Activated CD4-positive, alpha-beta T cell treated with anti-CD3 and anti-CD28 coated beads, Interleukin-2, Interleukin-6, amounts not matched to agents 100 ng/mL and 50 ng/mL, durations not matched to agents 16 hours and 8 hours (primary cell): ENCODE data around the gene NOP14.
"Not testable (repeated sequence)": the region's sequence is repeated elsewhere in the genome, so short reads cannot be mapped to it uniquely, and the experiment has no call there.

Experiments used
- DNase-seq: peaks from one replicate; pipeline ENCODE4 v3.0.0-alpha.2; 2020

Gene NOP14

DNA sequence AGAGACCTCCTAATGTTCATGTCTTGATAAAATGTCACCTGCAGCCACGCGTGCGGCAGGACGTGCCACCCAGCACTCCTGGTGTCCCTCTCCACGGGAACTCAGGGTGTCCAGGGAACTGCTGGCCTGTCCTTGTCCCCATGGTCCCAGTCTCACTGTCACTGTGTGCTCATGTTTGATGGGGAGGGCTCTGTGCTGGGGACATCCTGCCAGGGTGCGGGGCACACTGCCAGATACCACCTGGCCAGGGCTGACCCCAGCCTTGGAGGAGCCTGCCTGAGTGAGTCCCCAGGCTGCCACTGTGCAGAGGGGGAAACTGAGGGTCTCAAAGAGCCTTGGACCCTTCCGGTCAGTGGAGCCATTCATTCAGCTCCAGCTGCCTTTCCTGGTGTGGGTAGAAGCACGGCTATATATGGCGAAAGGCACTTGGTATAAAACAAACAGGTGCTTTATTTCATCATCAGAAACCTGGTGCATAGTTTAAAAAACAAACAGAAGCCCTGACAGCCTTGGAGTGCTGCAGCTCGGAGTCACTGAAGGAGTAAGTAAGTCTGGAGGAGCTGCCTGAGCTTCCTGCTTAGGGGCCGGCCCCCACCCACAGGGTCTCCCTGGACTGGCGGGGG lies 33.0 kb downstream of the NOP14 start:
- DNase-seq = no peak

DNA sequence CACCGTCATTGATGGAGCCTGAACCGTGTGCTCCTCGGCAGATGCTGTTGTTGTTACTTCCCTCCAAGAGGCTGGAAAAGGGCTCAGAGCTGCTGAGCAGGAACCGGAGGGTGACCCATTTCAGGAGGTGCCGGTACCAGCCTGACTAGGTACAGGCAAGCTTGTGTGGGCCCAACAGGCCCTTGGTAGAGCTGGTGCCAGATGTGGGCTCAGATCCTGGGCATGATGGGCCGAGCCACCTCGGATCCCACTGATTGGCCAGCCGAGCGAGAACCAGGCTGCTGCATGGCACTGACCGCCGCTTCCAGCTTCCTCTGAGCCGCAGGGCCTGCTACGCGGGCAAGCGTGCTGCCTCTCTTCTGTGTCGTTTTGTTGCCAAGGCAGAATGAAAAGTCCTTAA lies 33.7 kb downstream of the NOP14 start:
- no peak for DNase-seq

DNA sequence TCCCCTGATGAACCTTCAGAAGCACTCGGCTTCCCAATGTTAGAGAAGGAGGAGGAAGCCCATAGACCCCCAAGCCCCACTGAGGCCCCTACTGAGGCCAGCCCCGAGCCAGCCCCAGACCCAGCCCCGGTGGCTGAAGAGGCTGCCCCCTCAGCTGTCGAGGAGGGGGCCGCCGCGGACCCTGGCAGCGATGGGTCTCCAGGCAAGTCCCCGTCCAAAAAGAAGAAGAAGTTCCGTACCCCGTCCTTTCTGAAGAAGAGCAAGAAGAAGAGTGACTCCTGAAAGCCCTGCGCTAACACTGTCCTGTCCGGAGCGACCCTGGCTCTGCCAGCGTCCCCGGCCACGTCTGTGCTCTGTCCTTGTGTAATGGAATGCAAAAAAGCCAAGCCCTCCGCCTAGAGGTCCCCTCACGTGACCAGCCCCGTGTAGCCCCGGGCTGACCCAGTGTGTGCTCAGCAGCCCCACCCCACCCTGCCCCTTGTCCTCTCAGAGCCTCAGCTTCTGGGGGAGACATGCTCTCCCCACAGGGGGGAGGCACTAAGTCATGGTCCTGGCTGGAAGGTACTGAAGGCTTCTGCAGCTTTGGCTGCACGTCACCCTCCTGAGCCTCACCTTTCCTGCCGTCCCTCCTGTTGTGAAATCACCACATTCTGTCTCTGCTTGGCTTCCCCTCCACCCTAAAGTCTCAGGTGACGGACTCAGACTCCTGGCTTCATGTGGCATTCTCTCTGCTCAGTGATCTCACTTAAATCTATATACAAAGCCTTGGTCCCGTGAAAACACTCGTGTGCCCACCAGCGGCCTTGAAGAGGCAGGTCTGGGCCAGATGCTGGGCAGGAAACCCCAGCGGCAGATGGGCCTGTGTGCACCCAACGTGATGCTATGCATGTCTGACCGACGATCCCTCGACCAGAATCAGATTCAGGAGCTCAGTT lies 34.7 kb downstream of the NOP14 start:
- DNase-seq = no peak

DNA sequence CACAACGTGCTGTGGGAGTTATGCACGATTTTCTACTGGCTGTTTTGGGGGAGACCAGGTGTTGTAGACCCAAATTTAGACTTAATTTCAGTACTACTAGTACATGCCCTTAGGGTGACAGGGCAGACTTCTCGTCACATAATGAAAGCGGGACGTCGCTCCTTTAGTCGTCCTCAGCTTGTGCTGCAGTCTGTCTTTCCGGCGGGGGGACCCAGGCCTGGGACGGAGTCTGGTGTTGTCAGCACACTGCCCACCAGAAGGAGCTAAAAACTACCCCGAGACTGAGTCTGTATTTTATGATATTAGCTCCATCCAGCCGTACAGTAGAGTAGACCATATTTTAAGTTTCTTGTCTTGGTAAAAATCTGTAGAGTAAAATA lies 35.5 kb downstream of the NOP14 start:
- no peak for DNase-seq

DNA sequence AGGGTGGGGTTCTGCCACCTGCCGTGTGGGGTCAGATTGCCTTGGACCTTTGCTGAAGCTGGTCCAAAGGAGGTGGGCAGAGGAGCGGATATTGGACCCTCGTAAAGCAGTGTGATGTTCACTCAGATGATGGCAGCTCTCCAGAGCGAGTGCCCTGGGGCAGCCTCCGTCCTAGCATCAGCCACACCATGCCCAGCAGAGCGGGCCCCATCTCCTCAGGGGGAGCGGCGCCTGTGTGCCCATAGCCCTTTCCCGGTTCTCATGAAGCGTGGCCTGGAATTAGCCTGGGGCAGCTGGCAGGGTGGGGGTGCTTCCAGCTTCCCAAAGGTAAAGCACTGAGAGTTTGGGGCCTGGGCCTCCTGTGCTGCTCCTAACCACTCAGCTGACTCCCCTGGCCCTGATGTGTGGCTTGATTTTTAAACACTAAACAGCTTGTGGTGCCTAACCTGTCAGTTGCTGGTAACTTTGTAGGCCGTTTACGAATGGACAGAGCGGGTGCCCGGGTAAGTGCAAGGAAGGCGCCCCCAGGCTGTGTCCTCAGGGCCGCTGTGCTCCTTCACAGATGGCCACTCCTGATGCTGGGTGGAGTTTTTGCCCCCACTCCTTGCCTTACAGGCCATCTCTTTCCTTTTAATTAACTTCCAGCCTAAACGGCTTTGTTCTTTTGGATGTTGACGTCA lies 36.0 kb downstream of the NOP14 start:
- no peak for DNase-seq

DNA sequence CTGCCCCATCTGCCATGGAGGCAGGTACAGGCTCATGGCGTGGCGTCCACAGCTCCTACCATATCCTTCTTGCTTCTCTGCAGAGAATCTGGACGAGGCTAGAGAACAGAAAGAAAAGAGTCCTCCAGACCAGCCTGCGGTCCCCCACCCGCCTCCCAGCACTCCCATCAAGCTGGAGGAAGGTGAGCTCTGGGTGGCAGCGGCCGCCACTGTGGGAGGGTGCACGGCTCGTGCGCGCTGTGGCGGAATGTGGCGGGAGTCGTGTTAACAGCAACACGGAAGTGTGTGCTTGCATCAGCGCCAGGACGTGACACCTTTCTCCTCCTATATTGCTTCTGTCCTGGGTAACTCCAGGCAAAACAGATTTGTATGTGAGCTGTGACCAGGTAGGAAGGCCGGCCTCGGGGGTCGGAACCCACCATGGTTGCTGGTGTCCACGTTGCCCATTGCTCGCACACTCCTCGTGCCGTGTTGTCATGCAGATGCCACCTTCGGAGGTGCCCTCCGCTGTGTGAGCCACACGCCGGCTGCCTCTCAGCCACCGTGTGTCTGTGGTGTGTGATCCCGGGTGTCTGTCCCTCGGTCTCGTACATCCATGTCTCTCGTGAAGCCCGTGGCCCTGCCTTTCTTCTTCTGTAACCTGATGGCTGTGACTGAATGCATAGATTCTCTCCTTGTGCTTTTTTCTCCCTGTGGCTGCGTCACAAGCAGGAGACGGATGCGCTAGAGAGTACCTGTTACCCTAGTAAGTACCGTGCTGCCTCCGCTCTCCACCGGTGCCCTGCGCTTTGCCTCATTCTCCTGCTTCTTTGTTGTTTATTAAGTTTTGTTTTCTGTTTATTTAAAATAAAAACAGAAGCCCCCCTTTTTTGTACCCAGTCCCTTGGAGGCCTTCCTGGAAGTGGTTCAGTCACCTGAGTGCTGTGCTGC lies 37.0 kb downstream of the NOP14 start:
- DNase-seq = no peak

DNA sequence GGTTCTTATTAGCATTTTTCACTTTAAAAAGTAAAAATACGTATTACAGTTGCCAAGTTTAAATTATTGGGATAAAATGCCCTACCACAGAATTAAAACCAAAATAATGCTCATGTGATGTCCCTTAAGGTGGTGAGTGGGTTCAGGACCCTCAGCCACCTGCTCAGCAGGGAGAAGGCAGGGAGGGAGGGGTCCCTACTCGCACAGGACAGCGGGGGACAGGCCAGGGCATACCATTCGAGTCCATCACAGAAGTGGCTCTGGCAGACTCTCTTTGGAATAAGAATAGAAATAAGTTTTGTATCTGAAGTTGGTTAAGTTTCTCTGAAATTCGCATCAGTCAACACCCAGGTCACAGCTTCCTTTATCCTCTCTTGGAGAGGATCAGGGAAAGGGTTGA lies 37.7 kb downstream of the NOP14 start:
- no peak for DNase-seq

DNA sequence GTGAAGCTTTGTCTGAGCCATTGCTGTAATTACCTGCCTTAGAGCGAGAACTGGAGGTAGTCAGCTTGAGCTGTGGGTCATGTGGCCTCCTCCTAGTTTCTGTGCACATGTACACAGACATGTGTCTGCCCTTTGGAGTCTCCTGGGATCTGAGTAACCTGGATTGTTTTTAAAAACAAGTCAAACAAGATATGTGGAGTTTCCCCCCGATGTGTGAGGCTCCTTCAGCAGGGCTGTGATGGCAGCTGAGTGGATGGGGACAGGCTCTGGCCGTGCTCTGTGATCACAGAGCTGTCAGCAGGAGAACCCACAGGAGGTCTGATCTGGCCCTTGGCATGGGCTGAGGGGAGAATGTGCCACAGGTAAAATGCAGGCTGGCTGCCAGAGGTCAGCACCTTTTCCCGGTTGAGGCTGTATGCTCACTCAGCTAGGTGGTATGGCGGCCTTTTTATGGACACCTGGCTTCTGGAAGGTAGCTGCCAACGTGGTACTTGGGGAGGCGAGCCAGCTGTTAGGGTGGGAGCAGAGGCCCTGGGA lies 38.4 kb downstream of the NOP14 start:
- DNase-seq = no peak

DNA sequence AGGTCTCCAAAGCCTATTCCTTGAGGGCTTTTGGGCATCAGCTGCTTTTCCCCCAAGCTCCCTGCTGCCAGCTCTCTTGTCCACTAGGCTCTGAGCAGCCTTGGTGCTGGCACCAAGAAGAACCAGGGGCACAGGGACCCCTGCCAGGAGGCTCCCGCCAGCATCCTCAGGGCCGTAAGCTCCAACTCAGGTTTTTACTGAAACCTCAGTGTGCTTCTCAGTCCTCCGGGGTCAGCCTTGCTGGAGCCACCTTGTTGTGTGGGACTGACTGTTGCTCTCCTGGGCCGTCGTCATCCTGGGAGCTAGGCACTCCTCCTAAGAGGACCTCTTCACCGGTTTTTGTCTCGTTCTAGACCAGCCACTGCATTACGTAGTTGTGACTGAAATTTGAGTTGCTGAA lies 38.9 kb downstream of the NOP14 start:
- DNase-seq = no peak

DNA sequence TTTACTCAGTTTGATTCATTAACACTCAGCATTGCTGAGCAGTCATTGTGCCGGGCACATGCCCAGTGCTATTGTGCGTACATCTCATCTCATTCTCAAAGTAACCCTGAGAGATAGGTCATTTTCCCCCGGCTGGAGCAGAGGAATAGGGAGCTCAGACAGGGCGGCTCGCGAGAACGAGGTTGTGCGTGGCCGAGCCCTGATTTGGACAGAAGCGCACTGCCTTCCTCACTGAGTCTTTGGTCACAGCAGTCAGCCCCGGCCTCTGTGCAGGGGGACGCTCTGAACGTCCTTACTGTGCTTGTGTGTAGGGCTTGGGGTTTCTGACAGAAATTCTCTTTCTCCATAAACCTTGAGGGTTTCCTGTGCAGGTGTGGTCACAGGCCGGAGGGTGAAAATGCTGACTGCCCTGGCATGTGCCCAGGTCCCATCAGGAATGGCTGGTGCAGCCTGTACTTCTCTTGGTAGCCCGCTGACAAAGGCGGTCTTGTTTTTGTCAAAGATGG lies 39.5 kb downstream of the NOP14 start:
- DNase-seq = no peak

DNA sequence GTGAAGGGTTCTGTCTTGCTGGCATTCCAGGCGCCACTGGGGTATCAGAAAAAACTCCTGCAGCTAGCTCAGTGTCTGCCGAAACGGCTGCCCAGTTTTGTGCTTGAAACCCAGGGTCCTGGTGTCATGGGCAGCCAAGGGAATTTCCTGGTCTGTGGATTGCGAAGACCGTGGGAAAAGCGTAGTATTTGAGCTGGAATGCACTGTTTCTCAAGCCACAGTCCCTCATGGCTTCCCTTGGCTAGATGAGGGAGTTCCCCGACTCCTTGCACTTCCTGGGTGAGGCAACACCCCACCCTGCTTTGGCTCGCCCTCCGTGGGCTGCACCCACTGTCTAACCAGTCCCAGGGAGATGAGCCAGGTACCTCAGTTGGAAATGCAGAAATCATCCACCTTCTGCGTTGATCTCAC lies 40.1 kb downstream of the NOP14 start:
- no peak for DNase-seq

DNA sequence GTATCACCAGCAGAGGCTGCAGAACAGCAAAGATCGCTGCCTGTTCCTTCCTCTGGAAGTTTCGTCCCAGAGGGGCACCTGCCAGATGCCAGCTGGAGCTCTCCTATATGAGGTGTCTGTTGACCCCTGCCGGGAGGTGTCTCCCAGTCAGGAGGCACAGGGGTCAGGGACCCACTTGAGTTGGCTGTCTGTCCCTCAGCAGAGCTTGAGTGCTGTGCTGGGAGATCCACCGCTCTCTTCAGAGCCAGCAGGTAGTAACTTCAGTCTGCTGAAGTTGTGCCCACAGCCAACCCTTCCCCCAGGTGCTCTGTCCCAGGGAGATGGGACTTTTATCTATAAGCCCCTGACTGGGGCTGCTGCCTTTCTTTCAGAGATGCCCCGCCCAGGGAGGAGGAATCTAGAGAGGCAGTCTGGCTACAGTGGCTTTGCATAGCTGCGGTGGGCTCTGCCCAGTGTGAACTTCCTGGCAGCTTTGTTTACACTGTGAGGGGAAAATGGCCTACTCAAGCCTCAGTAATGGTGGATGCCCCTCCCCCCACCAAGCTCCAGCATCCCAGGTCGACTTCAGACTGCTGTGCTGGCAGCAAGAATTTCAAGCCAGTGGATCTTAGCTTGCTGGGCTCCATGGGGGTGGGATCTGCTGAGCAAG lies 40.6 kb downstream of the NOP14 start:
- DNase-seq = not testable (repeated sequence)

DNA sequence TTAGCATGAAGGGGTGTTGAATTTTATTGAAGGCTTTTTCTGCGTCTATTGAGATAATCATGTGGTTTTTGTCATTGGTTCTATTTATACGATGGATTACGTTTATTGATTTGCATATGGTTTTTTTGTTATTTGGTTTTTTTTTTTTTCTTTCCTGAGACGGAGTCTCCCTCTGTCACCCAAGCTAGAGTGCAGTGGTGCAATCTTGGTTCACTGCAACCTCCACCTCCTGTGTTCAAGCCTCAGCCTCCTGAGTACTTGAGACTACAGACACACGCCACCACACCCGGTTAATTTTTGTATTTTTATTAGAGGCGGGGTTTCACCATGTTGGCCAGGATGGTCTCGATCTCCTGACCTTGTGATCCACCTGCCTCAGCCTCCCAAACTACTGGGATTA lies 44.5 kb downstream of the NOP14 start:
- not testable (repeated sequence) for DNase-seq

DNA sequence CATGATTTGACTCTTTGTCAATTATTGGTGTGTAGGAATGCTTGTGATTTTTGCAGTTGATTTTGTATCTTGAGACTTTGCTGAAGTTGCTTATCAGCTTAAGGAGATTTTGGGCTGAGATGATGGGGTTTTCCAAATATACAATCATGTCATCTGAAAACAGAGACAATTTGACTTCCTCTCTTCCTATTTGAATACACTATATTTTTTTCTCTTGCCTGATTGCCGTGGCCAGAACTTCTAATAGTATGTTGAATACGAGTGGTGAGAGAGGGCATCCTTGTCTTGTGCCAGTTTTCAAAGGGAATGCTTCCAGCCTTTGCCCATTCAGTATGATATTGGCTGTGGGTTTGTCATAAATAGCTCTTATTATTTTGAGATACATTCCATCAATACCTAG lies 44.9 kb downstream of the NOP14 start:
- DNase-seq = not testable (repeated sequence)

DNA sequence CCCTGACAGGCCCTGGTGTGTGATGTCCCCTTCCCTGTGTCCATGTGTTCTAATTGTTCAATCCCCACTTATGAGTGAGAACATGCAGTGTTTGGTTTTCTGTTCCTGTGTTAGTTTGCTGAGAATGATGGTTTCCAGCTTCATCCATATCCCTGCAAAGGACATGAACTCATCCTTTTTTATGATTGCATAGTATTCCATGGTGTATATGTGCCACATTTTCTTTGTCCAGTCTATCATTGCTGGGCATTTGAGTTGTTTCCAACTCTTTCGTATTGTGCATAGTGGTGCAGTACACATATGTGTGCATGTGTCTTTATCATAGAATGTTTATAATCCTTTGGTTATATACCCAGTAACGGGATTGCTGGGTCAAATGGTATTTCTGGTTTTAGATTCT lies 46.5 kb downstream of the NOP14 start:
- not testable (repeated sequence) for DNase-seq

DNA sequence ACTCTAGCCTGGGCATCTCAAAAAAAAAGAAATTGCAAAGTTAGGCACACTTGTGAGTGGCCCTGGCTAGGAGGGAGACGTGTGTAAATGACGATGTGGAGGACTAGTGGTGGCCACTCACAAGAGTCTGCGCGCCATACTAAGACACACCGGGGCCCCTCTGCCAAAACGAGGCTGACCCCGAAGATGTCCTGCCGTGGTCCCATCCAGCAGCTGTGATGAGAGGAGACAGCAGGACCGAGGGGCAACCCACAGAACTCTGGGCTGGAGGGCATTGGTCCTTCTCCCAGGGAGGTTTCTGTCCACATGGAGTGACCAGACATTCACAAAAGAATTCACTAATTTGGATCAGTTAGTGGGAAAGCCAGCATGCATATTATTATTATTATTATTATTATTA lies 47.4 kb downstream of the NOP14 start:
- DNase-seq = no peak

DNA sequence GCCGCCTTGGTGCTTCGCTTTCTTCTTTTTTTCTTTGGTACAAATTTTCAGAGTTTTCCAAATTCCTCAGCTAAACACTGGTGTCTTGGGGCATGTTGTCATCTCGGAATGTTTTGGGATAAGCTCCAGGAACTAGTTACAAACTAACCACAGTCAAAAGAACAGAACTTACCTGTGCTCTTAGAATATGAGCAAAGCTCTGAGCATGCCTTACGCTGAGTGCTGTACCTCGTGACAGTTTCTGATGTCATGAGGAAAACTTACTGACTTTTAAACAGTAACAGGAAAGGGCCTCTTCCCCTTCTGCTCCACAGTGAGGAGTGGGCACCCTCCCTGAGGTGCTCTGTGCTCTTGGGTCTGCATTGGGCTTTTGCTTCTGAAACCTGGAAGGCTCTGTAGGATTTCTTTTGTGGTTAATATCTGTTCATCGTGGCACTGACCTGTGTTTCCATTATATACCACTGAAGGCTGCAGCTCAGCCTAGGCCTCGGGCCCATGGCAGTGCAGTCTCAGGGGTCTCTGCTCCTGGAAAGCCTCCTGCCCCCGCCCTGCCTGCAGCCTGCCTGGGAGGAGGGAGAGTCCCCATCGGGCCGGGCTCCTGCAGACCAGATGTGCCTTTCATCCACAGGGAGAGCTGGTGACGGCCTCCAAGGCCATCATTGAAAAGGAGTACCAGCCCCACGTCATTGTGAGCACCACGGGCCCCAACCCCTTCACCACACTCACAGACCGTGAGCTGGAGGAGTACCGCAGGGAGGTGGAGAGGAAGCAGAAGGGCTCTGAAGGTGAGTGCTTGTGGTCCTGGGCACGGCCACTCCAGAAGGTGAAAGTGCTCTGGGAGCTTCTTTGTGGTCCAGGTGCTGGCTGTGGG lies 48.7 kb downstream of the NOP14 start:
- peak; percentile 37 for DNase-seq

DNA sequence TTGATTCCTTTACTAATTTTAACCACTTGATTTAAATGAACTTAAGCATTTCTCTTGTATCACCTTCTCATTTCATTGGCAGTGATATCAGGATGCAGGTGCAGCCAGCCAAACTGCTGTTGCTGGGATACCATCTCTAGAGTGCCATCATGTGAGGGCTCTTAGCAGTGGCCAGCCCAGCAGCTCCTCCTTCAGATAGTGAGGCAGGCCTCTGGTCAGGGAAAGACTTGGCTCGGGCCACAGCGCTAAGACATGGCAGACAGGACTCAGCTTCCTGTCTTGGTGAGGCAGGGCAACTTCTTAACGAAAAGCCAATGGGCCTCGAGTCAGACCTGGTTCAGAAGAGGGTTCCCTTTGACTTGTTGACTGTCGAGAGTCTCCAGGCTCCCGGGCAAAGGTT lies 50.0 kb downstream of the NOP14 start:
- DNase-seq = no peak

DNA sequence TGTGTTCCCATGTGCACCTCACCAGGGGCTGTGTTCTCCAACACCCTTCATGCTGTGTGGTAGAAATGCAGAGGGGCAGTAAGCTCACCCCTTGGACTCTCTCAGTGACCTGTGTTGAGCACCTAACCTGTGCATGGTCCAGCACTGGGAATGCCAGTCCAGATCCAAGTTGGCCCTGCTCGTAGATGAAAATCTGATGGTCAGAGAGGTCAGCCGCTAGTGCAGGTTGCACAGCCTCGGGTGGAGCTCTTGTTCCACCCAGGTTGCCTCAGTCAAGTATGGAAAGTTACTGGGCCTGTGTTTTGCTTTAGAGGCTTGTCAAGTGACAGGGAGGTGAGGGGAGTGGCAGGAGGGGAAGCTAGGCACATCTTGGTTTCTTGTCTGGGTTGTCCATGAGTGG lies 51.3 kb downstream of the NOP14 start:
- DNase-seq = no peak

DNA sequence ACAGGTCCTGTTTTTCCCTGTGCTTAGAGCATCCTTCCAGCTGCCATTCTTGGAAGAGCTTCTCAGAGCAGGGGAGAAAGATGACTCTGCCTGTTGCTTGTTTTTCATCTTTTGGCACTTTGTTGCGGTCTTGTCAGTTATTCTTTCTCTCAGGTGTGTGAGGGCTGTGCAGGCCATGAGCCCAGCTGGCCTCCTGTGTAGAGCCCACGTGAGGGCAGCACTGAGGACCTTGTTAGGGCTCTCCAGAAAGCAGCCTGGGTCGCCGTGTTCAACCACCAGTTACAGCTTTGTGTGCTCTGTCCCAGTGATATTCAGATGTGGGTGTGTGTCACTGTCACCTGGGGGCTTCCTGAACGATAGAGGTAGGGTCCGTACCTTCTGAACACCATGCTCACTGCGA lies 52.8 kb downstream of the NOP14 start:
- no peak for DNase-seq

DNA sequence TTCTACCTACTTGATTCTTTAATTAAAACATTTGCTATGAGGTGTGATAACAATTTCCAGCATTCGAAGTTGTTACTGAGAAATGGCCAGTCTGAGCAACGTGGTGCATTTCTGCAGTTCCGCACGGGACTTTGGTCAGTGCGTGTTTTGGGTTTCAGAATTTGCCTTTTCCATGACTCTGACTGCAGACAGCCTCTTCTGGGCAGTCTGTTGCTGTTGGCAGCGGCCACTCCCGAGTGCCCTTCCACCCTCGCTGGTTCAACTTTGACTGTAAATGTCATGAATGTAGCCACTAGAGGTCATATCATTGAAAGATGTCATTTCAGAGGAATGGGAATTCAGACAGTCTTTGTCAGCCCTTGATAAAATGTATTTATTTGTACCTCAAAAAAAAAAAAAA lies 53.6 kb downstream of the NOP14 start:
- DNase-seq = no peak
